HG03520 (cell line): ENCODE measurements around the gene OR8B4.
"Not testable (repeated sequence)": the region's sequence is repeated elsewhere in the genome, so short reads cannot be mapped to it uniquely, and the experiment has no call there.

ENCODE experiments used
- ATAC-seq: cut with Tn5 transposase; IDR thresholded peaks from one replicate; pipeline ENCODE4 v1.9.1; 2021; ENCODE audit warnings: mild to moderate bottlenecking, moderate library complexity; ENCODE audit not compliant: unreplicated experiment

The OR8B4 gene

GRCh38 chr11:124424384-124424921 is at the start of gene OR8B4:
TSS of gene OR8B4 (minus strand) at chr11:124424871. CDS start at chr11:124424871, 0 bp downstream.
- ATAC-seq, result no peak

GRCh38 chr11:124474079-124474478 is 49.4 kb upstream of the OR8B4 start:
- ATAC-seq, result no peak

GRCh38 chr11:124473476-124473875 is 48.8 kb upstream of the OR8B4 start:
- ATAC-seq, result no peak

- no peak for ATAC-seq
These were observed 46.0 kb upstream of the OR8B4 start for GRCh38 chr11:124470561-124471227.

- ATAC-seq, result no peak
These were observed 42.8 kb upstream of the OR8B4 start for GRCh38 chr11:124467381-124467927.

- ATAC-seq, result no peak
These were observed 40.7 kb upstream of the OR8B4 start for GRCh38 chr11:124465368-124465767.

GRCh38 chr11:124463990-124464389 is 39.3 kb upstream of the OR8B4 start:
- ATAC-seq, result no peak

GRCh38 chr11:124463324-124463723 is 38.7 kb upstream of the OR8B4 start:
- ATAC-seq, result no peak

GRCh38 chr11:124460459-124460858 is 35.8 kb upstream of the OR8B4 start:
- ATAC-seq, result no peak

- ATAC-seq, result not testable (repeated sequence)
These were observed 34.7 kb upstream of the OR8B4 start for GRCh38 chr11:124459379-124459778.

- no peak for ATAC-seq
These were observed 29.9 kb upstream of the OR8B4 start for GRCh38 chr11:124454552-124454951.

- ATAC-seq, result no peak
These were observed 22.2 kb upstream of the OR8B4 start for GRCh38 chr11:124446916-124447315.

- no peak for ATAC-seq
These were observed 21.0 kb upstream of the OR8B4 start, which contains the start of gene OR8B8 for GRCh38 chr11:124445646-124446150. TSS of gene OR8B8 (minus strand) at chr11:124445696. CDS start at chr11:124441085, 4,611 bp downstream.

GRCh38 chr11:124442847-124443246 is 18.2 kb upstream of the OR8B4 start:
- ATAC-seq, result no peak

GRCh38 chr11:124442442-124442841 is 17.8 kb upstream of the OR8B4 start:
- ATAC-seq, result no peak

- no peak for ATAC-seq
These were observed 16.8 kb upstream of the OR8B4 start for GRCh38 chr11:124441519-124441918.

- ATAC-seq, result no peak
These were observed 16.4 kb upstream of the OR8B4 start for GRCh38 chr11:124441081-124441480.

- no peak for ATAC-seq
These were observed 15.9 kb upstream of the OR8B4 start for GRCh38 chr11:124440608-124441007.

- no peak for ATAC-seq
These were observed 10.0 kb upstream of the OR8B4 start for GRCh38 chr11:124434699-124435098.

- ATAC-seq, result no peak
These were observed 4.9 kb upstream of the OR8B4 start for GRCh38 chr11:124429599-124429998.

GRCh38 chr11:124421043-124421442 is 3.6 kb downstream of the OR8B4 start:
- ATAC-seq, result no peak

- no peak for ATAC-seq
These were observed 9.2 kb downstream of the OR8B4 start for GRCh38 chr11:124415356-124415923.
